Stimulated activated CD4-positive, alpha-beta T cell treated with anti-CD3 and anti-CD28 coated beads, Interleukin-12 subunit alpha, Interleukin-12 subunit beta, amount 100 ng/mL, for 24 hours (primary cell): ENCODE measurements around the gene VSIG2.
"Not testable (repeated sequence)": the region's sequence is repeated elsewhere in the genome, so short reads cannot be mapped to it uniquely, and the experiment has no call there.

Experiments
- DNase-seq, 2 experiments: peaks; one replicate each; pipeline ENCODE4 v3.0.0-alpha.2; 2020; ENCODE audit warnings: low read depth in 2 of 2

VSIG2 gene

GRCh38 chr11:124751741-124752470 lies at the start of gene VSIG2:
Gene VSIG2, minus strand, starts transcription at chr11:124752255. Its CDS starts 118 bp downstream, at chr11:124752137.
- DNase-seq = no peak

- DNase-seq = no peak
Observed at GRCh38 chr11:124801014-124801413, 49.0 kb upstream of the VSIG2 start.

GRCh38 chr11:124800226-124800929 lies 48.3 kb upstream of the VSIG2 start, which contains the start of gene MSANTD2:
Gene MSANTD2, minus strand, starts transcription at chr11:124800406. Its CDS starts 26 bp downstream, at chr11:124800380.
- DNase-seq = peak; percentile 67 to 70

GRCh38 chr11:124799348-124800225 lies 47.5 kb upstream of the VSIG2 start:
- DNase-seq = peak; percentile 10 to 36

- DNase-seq = no peak
Observed at GRCh38 chr11:124798991-124799347, 46.9 kb upstream of the VSIG2 start.

- DNase-seq = no peak
Observed at GRCh38 chr11:124796312-124796711, 44.3 kb upstream of the VSIG2 start.

GRCh38 chr11:124793466-124794278 lies 41.6 kb upstream of the VSIG2 start:
- no peak for DNase-seq

GRCh38 chr11:124791626-124792341 lies 39.7 kb upstream of the VSIG2 start:
- no peak for DNase-seq

- no peak for DNase-seq
Observed at GRCh38 chr11:124788521-124788920, 36.5 kb upstream of the VSIG2 start.

- DNase-seq = no peak
Observed at GRCh38 chr11:124784051-124784450, 32.0 kb upstream of the VSIG2 start.

GRCh38 chr11:124783002-124783401 lies 30.9 kb upstream of the VSIG2 start:
- DNase-seq = no peak

GRCh38 chr11:124779568-124779967 lies 27.5 kb upstream of the VSIG2 start:
- DNase-seq = no peak

- no peak for DNase-seq
Observed at GRCh38 chr11:124778281-124778680, 26.2 kb upstream of the VSIG2 start.

- no peak for DNase-seq
Observed at GRCh38 chr11:124776865-124777645, 25.0 kb upstream of the VSIG2 start.

- DNase-seq = not testable (repeated sequence)
Observed at GRCh38 chr11:124770959-124771358, 18.9 kb upstream of the VSIG2 start.

GRCh38 chr11:124769806-124770774 lies 18.0 kb upstream of the VSIG2 start:
- no peak for DNase-seq

GRCh38 chr11:124768914-124769313 lies 16.9 kb upstream of the VSIG2 start:
- no peak for DNase-seq

GRCh38 chr11:124766156-124766555 lies 14.1 kb upstream of the VSIG2 start:
- no peak for DNase-seq
